HPDE6-E6E7 (cell line): ENCODE data around the gene CSF2RB.

Experiments used
- DNase-seq: peaks from one replicate; pipeline ENCODE4 v3.0.0; 2011; ENCODE audit warnings: missing footprints; ENCODE audit errors: extremely low spot score

Gene CSF2RB

GRCh38 chr22:36936362-36937116 lies 23.1 kb downstream of the CSF2RB start:
- no peak for DNase-seq

- DNase-seq: no peak
Observed at GRCh38 chr22:36937319-36938027, 24.0 kb downstream of the CSF2RB start.

- no peak for DNase-seq
Observed at GRCh38 chr22:36938028-36938425, 24.6 kb downstream of the CSF2RB start.

GRCh38 chr22:36938886-36939285 lies 25.5 kb downstream of the CSF2RB start:
- no peak for DNase-seq

- no peak for DNase-seq
Observed at GRCh38 chr22:36940676-36941075, 27.2 kb downstream of the CSF2RB start.

GRCh38 chr22:36942556-36942955 lies 29.1 kb downstream of the CSF2RB start:
- no peak for DNase-seq

GRCh38 chr22:36946421-36947158 lies 33.2 kb downstream of the CSF2RB start:
- DNase-seq: no peak

- DNase-seq: no peak
Observed at GRCh38 chr22:36948273-36949225, 35.1 kb downstream of the CSF2RB start.

- DNase-seq: no peak
Observed at GRCh38 chr22:36950797-36951590, 37.6 kb downstream of the CSF2RB start.

GRCh38 chr22:36951746-36952145 lies 38.3 kb downstream of the CSF2RB start:
- DNase-seq: no peak

- no peak for DNase-seq
Observed at GRCh38 chr22:36953239-36954080, 40.0 kb downstream of the CSF2RB start.

- no peak for DNase-seq
Observed at GRCh38 chr22:36954251-36955014, 41.0 kb downstream of the CSF2RB start.

- DNase-seq: no peak
Observed at GRCh38 chr22:36955691-36956090, 42.3 kb downstream of the CSF2RB start.

- no peak for DNase-seq
Observed at GRCh38 chr22:36958366-36958765, 44.9 kb downstream of the CSF2RB start.

- no peak for DNase-seq
Observed at GRCh38 chr22:36961626-36962025, 48.2 kb downstream of the CSF2RB start.

GRCh38 chr22:36963302-36963701 lies 49.9 kb downstream of the CSF2RB start:
- no peak for DNase-seq

GRCh38 chr22:36964106-36964505 lies 50.7 kb downstream of the CSF2RB start:
- DNase-seq: no peak

- DNase-seq: no peak
Observed at GRCh38 chr22:36965696-36966095, 52.3 kb downstream of the CSF2RB start.
